Posterior cingulate gyrus (tissue), 11 donors: ENCODE results near the gene TNIP2.

Source experiments
- DNase-seq, 10 donors: peaks; one replicate each; pipeline versions ENCODE4 v3.0.0 to v3.0.0-alpha.2; 2020 to 2021; ENCODE audit warnings: mixed read lengths in 3 of 10
- intact Hi-C: fragments of 100-400 bp; cut with DNase I; formaldehyde crosslinking; loops from one replicate; pipeline ENCODE4 v1.15.1; 2023

Gene TNIP2, protein sequence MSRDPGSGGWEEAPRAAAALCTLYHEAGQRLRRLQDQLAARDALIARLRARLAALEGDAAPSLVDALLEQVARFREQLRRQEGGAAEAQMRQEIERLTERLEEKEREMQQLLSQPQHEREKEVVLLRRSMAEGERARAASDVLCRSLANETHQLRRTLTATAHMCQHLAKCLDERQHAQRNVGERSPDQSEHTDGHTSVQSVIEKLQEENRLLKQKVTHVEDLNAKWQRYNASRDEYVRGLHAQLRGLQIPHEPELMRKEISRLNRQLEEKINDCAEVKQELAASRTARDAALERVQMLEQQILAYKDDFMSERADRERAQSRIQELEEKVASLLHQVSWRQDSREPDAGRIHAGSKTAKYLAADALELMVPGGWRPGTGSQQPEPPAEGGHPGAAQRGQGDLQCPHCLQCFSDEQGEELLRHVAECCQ

DNA sequence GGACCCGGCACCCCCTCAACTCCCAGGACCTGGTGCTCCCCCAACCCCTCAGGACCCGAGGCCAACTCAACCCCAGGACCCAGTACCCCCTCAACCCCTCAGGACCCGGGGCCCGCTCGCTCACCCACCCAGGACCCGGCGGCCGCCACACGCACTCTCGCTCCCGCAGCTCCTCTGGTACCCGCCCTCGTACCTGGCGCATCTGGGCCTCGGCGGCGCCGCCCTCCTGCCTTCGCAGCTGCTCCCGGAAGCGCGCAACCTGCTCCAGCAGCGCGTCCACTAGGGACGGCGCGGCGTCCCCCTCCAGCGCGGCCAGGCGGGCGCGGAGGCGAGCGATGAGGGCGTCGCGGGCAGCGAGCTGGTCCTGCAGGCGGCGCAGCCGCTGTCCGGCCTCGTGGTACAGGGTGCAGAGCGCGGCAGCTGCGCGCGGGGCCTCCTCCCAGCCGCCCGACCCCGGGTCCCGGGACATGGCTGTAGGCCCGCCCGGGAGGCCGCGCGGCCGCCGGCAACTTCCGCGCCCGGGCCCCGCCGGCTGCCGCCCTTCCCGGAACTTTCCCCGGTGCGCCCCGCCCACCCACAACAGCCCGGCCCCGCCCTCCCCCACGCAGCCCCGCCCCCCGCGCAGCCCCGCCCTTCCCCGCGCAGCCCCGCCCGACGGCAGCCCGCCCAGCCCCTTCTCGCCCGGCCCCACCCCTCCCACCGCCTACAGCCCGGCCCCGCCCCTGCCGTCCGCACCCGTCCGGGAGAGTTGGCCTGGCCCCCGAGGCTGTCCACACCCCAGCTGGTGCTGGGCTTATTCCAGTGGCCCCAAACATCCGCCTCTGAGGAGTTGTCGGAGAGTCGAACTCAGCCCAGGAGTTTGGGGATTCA lies at the start of gene TNIP2:
TNIP2 (minus strand) TSS at position 516 of the 870 bp plus-strand sequence; CDS start at position 469, 47 bp downstream.
- DNase-seq: peak; percentile 31 to 95 (median 62)
- intact Hi-C loops: loop anchor here (5.0 kb wide), 1 partner anchor 219 kb away; the partner anchor contains the start of gene FAM193A

- DNase-seq: peak in 3 of 10 donors; percentile 37 to 67 (median 64)
These were observed 48.9 kb upstream of the TNIP2 start for GRCh38 chr4:2804973-2805501.

GRCh38 chr4:2804449-2804972 lies 48.4 kb upstream of the TNIP2 start:
- intact Hi-C loops: no loop called here
- DNase-seq: peak in 3 of 10 donors; percentile 43 to 64 (median 63)

More at GRCh38 chr4:2804973-2805501, 48.9 kb upstream of the TNIP2 start:
- intact Hi-C loops: no loop called here

DNA sequence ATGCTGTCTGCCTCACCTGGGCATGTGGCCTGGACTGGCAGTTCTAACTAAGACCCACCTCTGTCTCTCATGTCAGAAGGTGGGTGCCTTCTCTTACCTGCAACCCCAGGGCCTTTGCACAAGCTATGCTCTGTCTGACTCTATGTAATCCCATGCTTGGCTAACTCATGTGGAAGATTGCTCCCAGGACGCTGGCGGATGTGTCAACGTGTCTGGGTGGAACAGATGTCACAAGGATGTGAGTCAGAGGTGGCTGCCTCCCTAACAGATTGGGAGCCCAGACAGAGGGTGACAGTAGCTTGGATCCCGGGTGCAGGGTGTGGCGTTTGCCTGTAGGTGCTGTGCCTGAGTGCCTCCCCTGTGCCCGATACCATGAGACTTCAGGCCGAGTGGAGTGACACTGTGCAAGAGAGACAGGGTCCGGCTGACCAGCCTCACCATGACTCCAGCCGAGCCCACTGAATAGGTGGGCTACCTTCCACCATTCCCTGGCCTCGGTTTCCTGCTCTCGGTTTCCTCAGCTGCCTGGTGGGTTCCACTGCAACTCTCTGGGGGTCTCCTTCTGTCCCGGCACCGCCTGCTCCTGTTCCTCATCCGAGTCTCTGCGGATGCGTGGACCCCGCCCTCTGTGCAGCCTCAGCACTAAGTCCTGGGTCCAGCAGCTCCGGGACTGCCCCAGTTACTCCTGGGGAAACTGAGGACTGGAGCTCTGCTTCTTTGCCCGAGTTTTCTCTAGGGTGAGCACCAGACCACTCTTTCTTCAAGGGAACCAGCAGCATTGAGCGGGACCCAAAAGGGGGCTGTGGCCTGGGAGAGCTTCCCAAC lies 47.7 kb upstream of the TNIP2 start:
- intact Hi-C loops: no loop called here
- DNase-seq: peak in 4 of 10 donors; percentile 2 to 58 (median 34)

DNA sequence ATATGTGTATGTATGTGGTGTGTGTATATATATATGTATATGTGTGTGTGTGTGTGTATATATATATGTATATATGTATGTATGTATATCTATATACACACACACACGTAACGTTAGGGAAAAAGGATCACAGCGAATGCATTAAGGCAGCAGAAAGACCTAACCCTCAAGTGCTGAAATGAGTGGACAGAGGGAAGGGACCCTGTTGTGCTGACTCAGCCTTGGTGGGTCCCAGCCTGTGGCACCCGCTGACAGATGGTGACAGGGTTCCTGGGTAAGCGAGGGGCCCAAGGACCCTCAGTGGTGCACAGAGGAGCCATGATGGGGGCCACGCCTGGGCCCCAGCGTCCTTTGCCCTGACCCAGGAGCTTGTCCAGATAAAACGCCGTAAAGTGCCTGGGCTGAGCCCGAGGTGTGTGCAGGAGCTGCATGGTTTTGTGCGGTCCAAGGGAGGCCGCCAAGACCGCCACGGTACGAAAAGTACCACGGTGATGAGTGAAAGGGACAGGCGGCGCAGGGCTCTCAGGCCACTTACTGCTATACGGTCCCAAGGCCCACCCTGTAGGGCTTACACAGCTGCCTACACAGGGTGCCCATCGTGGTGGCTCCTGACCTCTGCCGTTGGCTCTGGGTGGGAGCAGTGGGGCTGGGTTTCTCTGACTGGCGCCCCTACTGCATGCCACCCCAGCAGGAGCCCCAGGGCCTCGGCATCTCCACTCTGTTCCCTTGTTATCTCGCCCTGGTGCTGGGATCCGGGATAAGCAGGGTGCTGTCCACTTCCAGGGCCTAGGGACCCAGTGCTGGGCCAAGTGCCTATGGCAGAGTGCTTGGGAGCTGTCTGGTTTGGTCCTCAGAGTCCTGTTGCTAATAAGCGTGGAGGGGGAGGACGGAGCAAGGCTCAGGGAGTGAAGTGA lies 46.7 kb upstream of the TNIP2 start:
- DNase-seq: peak in 5 of 10 donors; percentile 5 to 74 (median 55)
- intact Hi-C loops: no loop called here

GRCh38 chr4:2800691-2801596 lies 44.8 kb upstream of the TNIP2 start:
- intact Hi-C loops: no loop called here
- peak; percentile 44 to 96 (median 78) for DNase-seq

DNA sequence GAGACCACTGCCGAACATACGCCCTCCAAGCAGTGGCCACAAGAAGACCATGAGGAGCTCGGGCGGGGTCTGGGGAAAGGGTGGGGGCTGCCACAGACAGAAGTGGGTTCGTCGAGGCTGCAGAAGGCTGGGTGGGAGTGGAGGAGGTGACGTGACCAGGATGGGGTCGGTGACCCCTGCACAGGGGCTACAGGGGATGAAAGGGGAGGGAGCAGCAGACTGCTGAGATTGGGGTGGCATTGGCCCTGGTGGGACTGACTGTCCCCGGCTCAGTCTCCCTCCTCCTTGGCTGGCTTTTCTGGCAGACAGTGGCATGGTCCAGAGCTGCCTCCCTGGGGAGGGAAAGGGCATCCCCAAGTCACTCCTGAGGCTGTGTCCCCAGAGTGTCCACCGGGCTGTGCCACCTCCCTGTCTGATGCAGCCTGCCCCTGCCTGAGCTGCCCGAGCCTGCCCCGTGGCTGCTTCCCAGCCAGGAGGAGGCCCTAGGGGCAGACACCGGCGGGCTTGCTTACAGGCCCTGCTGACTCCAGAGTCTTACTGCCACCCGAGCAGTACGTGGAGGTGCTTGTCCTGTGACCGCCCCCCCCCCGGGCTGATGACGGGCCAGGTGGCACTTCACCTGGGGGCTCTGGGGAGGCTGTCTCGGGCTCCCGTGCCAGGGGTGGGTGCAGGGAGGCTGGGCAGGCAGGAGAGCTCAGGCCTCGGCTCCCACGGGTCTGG lies 44.0 kb upstream of the TNIP2 start:
- peak in 6 of 10 donors; percentile 12 to 84 (median 52) for DNase-seq
- intact Hi-C loops: no loop called here

DNA sequence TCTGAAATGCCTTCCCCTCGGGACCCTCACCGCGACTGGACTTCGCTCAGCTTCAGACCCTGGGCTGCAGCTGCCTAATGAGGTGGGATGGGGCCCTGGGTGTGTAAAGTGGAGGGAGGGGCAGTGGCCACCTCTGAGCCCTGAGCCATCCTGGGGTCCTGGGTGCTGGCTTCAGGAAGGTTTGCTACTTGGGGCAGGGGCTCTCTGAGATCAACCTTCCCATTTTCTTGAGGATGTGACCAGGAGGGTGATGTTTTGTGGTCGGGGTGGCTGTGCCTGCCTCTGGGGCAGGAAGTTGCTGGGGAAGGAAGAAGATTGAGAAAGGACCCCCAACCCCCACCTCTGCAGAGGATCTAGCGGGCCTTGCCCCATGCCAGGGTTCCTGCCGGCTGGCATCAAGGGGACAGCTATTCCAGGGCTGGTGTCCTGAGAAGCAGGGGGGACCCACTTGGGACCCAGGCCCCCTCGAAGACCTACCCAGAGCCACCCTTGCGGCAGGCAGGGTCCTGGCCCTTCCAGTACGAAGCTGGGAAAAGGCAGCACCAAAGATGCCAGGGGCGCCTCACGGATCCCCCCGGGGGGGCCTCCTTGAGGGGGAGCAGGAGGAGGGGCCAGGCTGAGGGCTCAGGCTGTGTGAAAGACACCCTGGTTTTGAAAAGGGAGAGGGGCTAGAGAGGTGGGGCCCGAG lies 43.2 kb upstream of the TNIP2 start:
- intact Hi-C loops: no loop called here
- peak in 5 of 10 donors; percentile 7 to 78 (median 68) for DNase-seq

GRCh38 chr4:2798399-2799223 lies 42.5 kb upstream of the TNIP2 start:
- peak in 5 of 10 donors; percentile 37 to 87 (median 59) for DNase-seq
- intact Hi-C loops: no loop called here

DNA sequence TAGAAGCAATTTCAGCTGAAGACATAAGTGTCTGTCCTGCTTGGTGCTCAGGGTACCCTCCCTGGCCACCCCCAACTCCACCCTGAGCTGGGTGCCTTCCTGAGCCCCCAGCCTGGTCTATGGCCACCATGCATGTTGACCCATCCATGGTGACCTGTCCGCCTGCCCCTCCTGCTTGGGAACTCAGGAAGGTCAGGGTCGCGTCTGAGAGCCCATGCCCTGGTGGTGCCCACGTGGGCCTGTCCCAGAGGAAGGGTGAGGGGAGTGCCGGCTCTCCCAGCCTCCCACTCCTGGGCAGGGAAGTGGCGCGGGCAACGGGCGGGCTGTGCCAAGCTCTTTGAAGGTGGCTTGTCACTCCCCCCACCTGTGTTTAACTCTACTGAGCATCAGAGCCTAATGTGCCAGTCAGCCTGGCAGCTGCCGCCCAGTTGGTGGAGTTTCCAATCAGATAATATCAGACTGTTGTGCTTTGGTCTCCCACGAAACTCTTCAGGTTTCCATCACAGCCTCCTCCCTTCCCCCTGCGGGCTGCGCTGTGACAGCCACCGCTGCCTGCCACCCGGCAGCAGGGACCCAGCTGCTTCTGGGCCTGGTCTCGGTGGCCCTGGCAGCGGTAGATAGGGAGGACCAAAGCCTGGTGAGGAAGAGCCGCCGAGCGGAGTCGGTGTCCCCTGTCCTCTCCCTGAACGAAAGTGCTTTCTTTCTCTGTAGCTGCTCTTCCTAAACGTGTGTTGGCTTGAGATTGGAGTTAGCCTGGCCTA lies 41.6 kb upstream of the TNIP2 start:
- intact Hi-C loops: no loop called here

GRCh38 chr4:2796849-2797544 lies 40.9 kb upstream of the TNIP2 start:
- intact Hi-C loops: no loop called here
- peak in 4 of 10 donors; percentile 13 to 79 (median 47) for DNase-seq

More for the DNA sequence above, 41.6 kb upstream of the TNIP2 start:
- peak in 4 of 10 donors; percentile 14 to 82 (median 49) for DNase-seq

- peak in 4 of 10 donors; percentile 11 to 84 (median 56) for DNase-seq
- intact Hi-C loops: no loop called here
These were observed 40.0 kb upstream of the TNIP2 start for GRCh38 chr4:2795893-2796848.
